ENCODE measurements around the gene PLPP3. TPM values are rescaled to one million over a fixed set of nuclear protein-coding genes. Genes with fewer than 3 reads are reported as not detected.

The PLPP3 gene
- total RNA-seq, 2 experiments from 2014 or later = not detected

DNA sequence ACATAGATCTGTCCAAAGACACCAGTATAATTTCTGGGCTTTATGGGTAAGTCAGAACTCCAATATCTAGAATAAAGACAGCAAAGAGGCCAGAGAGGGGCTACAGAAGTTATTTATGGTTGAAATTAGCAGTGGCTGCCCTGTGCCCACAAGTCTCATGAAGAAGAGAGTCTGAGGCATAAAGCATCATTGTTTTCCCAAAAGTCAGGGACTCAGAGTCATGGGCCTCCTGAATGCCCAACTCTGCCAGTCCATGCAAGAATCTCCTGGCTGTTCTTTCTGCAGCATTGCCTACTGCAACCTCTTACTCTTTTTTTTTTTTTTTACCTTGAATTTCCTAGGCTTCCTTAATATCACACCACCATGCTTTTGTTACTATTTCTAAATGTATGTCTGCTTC is 49.6 kb downstream of the PLPP3 start:
- Mint-ChIP-seq H3K36me3 (no peaks in the 10 kb centered on the region), H3K9me3 (no peaks in the 10 kb centered on the region), H3K4me1 (peaks cover 9% of the 10 kb centered on the region), H3K27ac (no peak overlapping the region), H3K27me3 (peaks cover 5% of the 10 kb centered on the region), H3K4me3 (no peak overlapping the region)
- no peak for DNase-seq

DNA sequence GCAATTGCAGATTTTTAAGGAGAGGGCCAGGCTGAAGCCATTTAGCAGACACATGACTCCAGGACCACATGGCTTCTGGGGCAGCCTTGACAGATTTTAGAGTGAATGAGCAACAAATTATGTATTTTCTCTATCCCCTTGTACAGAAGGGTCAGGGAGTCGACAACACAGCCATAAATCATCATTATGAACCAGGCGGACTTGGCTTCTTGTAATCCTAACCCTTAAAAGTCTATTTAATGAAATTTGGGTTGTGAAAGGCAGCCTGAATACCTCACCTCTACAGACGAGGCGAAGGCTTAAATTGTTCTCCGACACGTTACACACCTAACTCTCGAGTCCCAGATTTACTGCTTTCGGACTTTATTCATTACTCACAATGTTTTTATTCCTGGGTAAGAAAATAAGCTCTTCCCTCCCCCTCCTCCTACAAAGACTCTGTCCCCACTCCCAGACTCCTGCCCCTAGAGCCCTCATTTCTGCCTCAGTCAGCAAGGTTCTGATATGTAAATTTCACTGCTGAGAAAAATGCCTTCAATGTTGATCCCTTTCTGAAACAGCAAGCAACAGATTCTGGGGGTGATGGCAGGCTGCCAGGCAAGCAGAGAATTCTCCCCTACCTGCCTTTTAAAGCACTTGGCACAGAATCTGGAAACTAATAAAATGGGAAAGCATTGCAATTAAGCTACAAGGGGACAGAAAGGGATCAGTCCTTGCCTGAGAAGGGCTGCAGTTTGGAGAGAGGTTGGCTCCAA is 51.6 kb downstream of the PLPP3 start:
- H3K36me3 Mint-ChIP-seq = no peaks in the 10 kb centered on the region
- H3K9me3 Mint-ChIP-seq = no peaks in the 10 kb centered on the region
- H3K4me3 Mint-ChIP-seq = no peak overlapping the region

DNA sequence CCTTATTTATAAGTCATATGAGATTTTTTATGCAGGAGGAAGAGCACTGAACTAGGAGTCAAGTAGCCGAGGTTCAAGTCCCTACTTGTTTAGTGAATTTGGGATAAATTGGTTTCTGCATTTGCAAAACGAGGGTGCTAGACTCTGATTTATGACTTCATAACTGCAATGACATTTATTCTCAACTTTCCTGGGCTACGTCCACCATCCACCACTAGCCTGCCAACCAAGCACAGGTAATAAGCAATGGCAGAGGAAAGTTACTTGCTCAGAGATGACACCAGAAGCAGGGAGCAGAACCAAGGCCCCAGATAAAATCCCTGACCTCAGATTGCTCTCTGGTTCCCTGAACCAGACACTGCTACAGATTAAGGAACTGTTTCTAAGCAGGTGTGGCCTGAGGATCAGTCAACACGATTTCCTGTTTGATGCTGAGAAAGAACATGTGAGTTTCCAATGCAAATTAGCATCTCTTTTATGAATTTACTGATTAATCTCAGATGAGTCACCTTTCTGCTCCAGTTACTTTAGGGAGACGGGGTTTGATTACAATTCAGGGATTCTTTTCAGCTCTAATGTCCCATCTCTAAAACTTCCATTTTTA is 52.7 kb downstream of the PLPP3 start:
- H3K27me3 Mint-ChIP-seq = no peaks in the 10 kb centered on the region
- no peaks in the 10 kb centered on the region for H3K9me3 Mint-ChIP-seq
- DNase-seq = no peak

More for the DNA sequence above, 51.6 kb downstream of the PLPP3 start:
- no peak overlapping the region for H3K27ac Mint-ChIP-seq
- DNase-seq = no peak
- peaks cover 9% of the 10 kb centered on the region for H3K4me1 Mint-ChIP-seq
- H3K27me3 Mint-ChIP-seq = no peaks in the 10 kb centered on the region

DNA sequence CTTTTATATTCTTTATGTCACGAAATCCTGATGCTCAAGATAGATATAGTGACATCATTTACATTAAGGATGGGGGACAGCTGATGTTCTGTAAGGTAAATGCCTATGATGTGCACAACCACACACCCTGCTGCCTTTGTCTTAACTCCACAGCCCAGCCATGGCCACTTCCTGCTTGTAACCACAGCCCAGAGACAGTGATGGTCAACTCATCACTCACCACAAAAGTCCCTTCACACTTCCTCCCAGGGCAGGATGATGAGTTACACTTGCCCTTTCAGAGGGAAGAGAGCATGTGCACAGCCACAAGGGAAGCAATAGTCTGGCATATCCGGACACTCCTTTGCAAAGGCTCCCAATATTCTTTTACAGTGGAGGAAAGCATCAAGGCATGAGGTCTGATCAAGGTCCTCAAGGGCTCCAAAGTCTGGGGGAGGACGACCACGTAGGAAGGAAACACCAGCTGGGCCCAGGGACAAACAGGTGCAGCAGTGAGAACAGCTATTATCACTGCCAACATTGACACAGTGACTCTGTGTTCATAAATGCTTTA is 53.8 kb downstream of the PLPP3 start:
- Mint-ChIP-seq H3K4me1 (peaks cover 9% of the 10 kb centered on the region), H3K27me3 (no peaks in the 10 kb centered on the region), H3K27ac (no peak overlapping the region), H3K36me3 (no peaks in the 10 kb centered on the region), H3K9me3 (no peaks in the 10 kb centered on the region), H3K4me3 (no peak overlapping the region)
- no peak for DNase-seq

More for the DNA sequence above, 52.7 kb downstream of the PLPP3 start:
- H3K4me1 Mint-ChIP-seq = peaks cover 9% of the 10 kb centered on the region
- H3K27ac Mint-ChIP-seq = no peak overlapping the region
- H3K36me3 Mint-ChIP-seq = no peaks in the 10 kb centered on the region
- H3K4me3 Mint-ChIP-seq = no peak overlapping the region

DNA sequence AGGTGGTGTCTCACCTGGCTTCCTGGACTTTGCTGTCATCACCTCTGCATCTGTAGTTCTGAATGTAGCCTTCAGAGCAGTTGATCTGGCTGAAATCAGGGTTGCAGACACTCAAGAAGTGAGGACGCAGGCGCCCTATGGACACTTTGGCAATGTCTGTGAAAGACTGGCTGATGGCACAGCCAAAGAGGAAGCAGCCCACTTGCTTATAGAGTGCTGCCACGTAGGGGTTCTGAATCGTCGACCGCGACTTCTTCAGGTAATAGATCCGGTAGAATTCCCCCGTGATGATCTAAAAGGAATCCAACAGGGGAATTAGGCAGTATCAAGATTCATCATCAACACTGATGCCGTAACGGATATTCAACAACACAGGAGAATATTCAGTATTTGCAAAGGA is 55.1 kb downstream of the PLPP3 start:
- no peaks in the 10 kb centered on the region for H3K9me3 Mint-ChIP-seq
- peaks cover 9% of the 10 kb centered on the region for H3K4me1 Mint-ChIP-seq
- no peak overlapping the region for H3K4me3 Mint-ChIP-seq
- no peak overlapping the region for H3K27ac Mint-ChIP-seq
- DNase-seq = no peak
- H3K36me3 Mint-ChIP-seq = no peaks in the 10 kb centered on the region
- H3K27me3 Mint-ChIP-seq = no peaks in the 10 kb centered on the region

DNA sequence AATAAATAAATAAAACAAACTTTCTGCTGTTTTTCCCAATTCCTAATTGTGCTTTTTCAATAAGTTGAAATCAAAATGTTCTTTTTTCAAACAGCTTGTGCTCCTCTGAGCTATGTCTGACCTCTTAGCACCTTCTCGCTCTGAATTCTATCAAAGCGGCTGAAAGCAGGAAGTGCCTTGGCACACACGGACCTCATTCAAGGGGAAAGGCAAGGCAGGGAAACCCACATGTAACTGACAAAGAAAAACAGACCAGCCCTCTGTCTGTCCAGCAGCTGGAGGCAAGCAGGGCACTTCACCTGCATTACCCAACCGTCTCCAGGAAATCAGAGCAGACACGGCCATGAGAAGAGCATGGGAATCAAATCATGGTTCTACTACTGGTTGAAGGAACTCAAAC is 56.7 kb downstream of the PLPP3 start:
- no peak for DNase-seq
- Mint-ChIP-seq H3K27ac (no peak overlapping the region), H3K27me3 (no peaks in the 10 kb centered on the region), H3K36me3 (no peaks in the 10 kb centered on the region), H3K9me3 (no peaks in the 10 kb centered on the region), H3K4me3 (no peak overlapping the region), H3K4me1 (peaks cover 9% of the 10 kb centered on the region)

DNA sequence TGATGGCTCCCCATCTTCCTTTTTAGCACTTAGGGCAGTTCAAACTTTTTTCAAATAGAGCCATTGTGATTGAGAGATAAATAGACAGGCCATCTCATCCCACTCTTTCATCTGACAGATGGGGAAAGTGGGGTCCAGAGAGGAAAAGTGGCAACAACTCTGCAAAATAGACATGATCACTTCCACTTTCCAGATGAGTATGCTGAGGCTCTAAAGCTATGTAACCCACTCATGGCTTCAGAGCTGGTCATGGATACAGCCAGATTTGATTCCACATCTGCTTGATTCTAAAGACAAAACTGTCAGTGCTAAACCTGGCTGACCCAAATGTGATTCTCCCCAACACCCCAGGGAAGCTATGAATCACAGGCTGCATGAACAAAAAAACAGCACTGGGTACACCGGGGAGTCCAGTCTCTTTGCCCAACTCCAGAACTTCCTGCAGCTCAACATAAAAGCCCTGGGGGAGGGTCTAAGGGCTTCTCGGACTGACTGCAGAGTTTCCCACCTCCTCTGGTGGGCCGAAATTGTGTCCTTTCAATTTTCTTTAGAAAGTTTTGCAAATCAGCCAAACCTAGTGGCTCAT is 59.3 kb downstream of the PLPP3 start:
- Mint-ChIP-seq H3K4me3 (no peak overlapping the region), H3K9me3 (no peaks in the 10 kb centered on the region), H3K4me1 (no peaks in the 10 kb centered on the region), H3K27me3 (peaks cover 4% of the 10 kb centered on the region), H3K27ac (no peak overlapping the region), H3K36me3 (no peaks in the 10 kb centered on the region)
- no peak for DNase-seq

DNA sequence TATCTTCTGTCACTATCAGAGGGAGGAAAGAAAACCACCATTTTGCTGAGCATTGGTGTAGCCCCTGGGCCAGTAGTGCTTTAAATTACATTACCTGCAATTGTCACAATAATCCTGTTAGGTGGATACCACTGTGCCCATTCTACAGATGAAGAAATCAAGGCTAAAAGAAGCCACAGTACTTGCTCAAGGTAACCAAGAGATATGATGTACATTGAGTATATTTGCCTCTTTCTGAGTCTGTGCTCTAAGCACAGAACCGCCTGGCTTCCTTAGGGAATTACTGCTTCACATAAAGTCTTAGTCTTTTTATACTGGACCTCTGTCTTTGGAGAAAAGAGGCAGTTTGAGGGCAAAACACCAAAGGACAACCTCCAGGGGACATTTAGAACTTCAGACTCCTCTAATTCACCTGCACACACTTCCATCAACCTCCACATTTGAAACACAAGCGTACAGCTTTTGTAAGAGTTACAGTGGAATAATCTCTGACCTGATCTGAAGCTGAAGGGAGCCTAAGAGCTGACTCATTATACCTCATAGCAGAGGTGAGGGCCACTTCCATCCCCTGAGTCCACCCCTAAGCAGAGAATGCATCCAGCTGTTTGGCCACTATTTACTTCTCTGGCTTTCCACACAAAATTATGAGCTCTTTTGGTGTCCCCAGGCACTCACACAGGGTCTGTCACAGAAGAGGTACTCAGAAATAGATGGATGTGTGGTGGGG is 61.8 kb downstream of the PLPP3 start:
- Mint-ChIP-seq H3K27me3 (peaks cover 4% of the 10 kb centered on the region), H3K4me3 (no peak overlapping the region), H3K36me3 (no peaks in the 10 kb centered on the region), H3K4me1 (no peaks in the 10 kb centered on the region), H3K9me3 (no peaks in the 10 kb centered on the region), H3K27ac (no peak overlapping the region)
- DNase-seq = no peak

DNA sequence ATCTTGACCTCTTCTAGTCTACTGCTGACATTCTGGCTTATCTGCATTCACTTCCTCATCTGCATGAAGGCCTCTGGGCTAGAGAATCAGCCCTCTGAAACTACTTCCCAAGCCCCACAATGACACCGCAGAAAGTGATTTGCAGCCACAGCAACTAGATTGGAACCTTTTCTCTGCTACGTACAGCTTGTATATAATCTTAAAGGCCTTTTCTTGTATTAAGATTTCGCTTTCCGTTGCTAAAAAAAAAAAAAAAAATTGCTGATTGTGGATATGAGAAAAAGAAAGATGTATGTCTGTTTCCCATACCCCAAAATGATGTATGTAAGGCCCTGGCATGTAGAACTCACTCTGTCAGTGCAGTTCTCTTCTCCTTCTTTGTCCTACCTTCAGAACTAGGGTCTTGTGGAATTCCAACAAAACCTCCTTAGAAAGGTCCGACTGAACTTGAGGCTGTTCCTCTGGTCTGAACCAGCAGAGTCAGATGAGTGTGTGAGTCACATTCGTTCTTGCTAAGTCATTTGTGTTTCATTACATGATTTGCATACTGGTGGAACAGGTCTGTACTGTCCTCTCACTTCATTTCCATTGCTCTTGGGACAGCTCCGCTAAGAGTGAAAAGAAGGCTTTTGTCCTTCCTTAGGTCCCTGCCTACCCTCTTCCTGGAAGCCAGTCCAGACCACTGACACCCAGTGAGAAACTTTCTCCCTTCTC is 62.7 kb downstream of the PLPP3 start:
- Mint-ChIP-seq H3K27me3 (peaks cover 4% of the 10 kb centered on the region), H3K36me3 (no peaks in the 10 kb centered on the region), H3K4me1 (no peaks in the 10 kb centered on the region), H3K4me3 (no peak overlapping the region), H3K9me3 (no peaks in the 10 kb centered on the region), H3K27ac (no peak overlapping the region)
- no peak for DNase-seq

DNA sequence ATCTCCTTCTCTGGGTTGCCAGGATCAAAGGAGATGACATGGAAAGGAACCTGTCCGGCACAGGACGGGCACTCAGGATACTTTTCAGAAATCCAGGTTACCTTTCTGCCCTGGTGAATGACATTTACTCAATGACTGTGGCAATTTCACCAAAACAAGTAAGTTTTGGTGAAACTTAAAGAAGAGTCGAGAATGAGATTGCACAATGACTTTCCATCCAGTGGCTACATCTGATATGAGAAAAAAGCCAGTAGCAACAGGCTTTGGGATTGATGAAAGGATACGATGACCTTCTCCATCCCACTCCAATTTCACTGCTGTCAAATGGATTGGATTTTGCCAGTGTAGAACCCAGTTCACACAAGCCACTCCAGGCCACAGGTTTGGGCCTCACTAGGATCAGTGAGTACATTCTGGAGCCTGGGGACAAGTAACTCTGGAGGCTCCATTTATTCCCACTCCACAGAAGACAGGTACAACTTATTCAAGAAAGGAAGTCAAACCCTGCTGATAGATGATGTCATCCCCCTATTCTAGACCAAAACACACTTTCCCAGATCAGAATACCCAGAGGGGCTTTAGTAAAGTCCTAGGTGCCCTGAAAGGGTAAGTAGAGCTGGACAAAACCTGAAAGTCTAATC is 63.3 kb downstream of the PLPP3 start:
- Mint-ChIP-seq H3K4me1 (no peaks in the 10 kb centered on the region), H3K27me3 (peaks cover 4% of the 10 kb centered on the region), H3K27ac (no peak overlapping the region), H3K4me3 (no peak overlapping the region), H3K9me3 (no peaks in the 10 kb centered on the region), H3K36me3 (no peaks in the 10 kb centered on the region)
- no peak for DNase-seq

DNA sequence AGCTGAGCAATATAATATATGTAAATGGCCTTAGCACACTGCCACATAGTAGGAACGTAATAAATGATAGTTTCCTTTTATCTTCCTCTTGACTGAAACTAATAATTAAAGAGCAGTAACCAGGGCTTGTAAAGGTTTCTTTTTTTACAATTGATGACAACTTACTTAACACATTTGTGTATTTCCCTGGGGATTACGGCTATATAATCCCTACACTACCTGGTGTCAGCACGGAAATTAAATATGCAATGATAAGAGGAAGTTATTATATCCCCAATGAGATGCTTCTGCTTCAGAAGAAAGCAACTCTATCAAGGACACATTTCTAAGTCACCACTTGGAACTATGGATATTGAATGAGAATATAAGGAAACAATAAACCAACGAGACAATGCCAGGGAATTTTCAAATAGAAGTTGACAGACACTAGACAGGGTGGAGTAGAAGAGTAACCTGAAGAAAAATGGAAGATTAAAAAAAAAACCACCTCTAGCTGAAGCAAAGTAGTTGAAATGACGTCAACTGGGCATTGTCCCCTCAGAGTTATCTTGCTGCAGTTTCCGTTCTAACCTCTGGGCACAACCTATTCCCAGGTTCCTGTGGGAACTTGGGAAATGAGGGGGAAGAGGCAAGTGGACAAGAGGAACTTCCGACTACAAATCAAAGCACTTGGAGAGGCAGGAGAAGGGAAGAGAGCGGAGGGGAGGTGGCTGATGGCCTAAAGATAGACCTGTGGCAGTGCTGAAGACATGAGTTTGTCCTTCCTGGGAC is 66.5 kb downstream of the PLPP3 start:
- Mint-ChIP-seq H3K4me1 (no peaks in the 10 kb centered on the region), H3K36me3 (no peaks in the 10 kb centered on the region), H3K27ac (no peak overlapping the region), H3K4me3 (no peak overlapping the region), H3K27me3 (peaks cover 4% of the 10 kb centered on the region), H3K9me3 (no peaks in the 10 kb centered on the region)
- DNase-seq = no peak

DNA sequence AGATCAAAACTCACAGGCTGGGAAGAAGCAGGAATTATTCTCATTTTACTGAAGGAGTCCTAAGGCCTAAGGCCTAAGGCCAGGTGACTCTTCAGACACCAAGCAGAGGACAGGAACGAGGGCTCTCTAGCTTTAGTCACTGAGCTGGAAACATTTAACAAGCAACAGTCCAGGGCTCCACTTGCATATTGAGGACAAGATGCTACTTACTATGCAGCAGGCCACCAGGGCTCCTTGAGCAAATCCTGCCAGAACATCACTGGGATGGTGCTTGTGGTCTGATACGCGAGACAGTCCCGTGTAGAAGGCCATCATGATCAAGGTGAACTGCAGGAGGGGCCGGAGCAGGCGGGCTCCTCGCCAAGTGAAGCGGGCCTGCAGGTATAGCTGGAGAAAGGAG is 67.6 kb downstream of the PLPP3 start:
- peaks cover 3% of the 10 kb centered on the region for H3K27me3 Mint-ChIP-seq
- H3K4me1 Mint-ChIP-seq = no peaks in the 10 kb centered on the region
- no peak overlapping the region for H3K27ac Mint-ChIP-seq
- no peak overlapping the region for H3K4me3 Mint-ChIP-seq
- no peaks in the 10 kb centered on the region for H3K36me3 Mint-ChIP-seq
- DNase-seq = no peak
- no peaks in the 10 kb centered on the region for H3K9me3 Mint-ChIP-seq

DNA sequence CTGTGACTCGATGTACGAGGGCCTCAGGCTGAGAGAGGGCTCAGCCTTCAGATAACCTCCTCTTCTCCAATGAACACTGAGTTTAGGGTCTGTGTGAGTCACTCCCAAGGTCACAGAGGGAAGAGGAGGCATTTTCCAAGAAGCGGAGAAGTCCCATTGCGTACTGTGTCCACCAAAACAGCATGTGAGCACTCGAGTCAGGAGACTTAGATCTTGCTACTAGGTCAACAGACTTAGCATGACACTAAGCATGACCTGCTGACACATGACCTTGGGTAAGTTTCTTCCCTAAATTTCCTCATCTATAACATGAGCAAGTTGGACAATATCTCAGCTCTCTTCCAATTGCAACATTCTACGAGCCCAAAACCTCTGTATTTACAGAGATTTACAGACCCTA is 68.0 kb downstream of the PLPP3 start:
- H3K36me3 Mint-ChIP-seq = no peaks in the 10 kb centered on the region
- no peaks in the 10 kb centered on the region for H3K9me3 Mint-ChIP-seq
- H3K27me3 Mint-ChIP-seq = no peaks in the 10 kb centered on the region
- no peaks in the 10 kb centered on the region for H3K4me1 Mint-ChIP-seq
- no peak overlapping the region for H3K27ac Mint-ChIP-seq
- no peak for DNase-seq
- no peak overlapping the region for H3K4me3 Mint-ChIP-seq

DNA sequence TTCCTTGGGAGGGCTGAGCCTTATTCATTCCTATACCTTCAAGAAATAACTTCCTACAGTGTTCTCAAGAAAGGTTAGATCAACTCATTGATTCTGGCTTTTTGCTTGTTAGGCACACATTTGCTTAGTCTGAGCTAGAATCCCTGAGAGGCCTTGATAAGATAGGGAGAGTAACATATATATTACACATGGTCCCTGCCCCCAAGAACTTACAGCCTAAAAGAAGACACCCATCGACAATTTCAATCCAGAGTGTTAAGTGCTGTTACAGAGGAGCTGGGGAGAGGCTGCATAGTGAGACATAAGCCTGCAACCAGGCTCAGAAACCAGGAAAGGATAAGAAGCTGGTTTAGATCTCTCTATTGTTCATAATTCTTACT is 68.7 kb downstream of the PLPP3 start:
- DNase-seq = no peak
- Mint-ChIP-seq H3K4me1 (peaks cover 2% of the 10 kb centered on the region), H3K9me3 (no peaks in the 10 kb centered on the region), H3K27me3 (no peaks in the 10 kb centered on the region), H3K27ac (no peak overlapping the region), H3K36me3 (no peaks in the 10 kb centered on the region), H3K4me3 (no peak overlapping the region)
